IMR-90 (cell line): ENCODE results near the gene LRRTM4. TPM values are rescaled to one million over a fixed set of nuclear protein-coding genes. Genes with fewer than 3 reads are reported as not detected.

Experiments used
- ATAC-seq: fragments of 200-7000 bp; cut with Tn5 transposase; 2 replicates; pipeline ENCODE4 v1.9.1; 2020; ENCODE audit warnings: low read depth, mild to moderate bottlenecking, moderate library complexity
- BruUV-seq: library from RNA; stranded (reverse); fragments of 400-500 nt; replicated peaks from 2 replicates; lab custom pipeline; 2021; lab: Mats Ljungman, UMichigan
- CTCF ChIA-PET: fragments of 300-600 bp; formaldehyde crosslinking; extraction: SDS; loops from one replicate; lab custom pipeline; 2021; ENCODE audit warnings: antibody characterized with exemption; lab: Yijun Ruan, JAX
- POLR2A ChIA-PET: fragments of 300-600 bp; sonication (Branson Sonifier 250); formaldehyde crosslinking; loops from one replicate; lab custom pipeline; 2022; ENCODE audit warnings: antibody characterized with exemption; ENCODE audit not compliant: unreplicated experiment; lab: Charles Lee
- DNase-seq: peaks from one replicate; pipeline ENCODE4 v3.0.0; 2013
- H2AFZ ChIP-seq: replicated peaks from 2 replicates; pipeline ENCODE3; 2013; ENCODE audit warnings: low read length, mild to moderate bottlenecking; ENCODE audit not compliant: poor library complexity
- H2AK5ac ChIP-seq: 2 replicates; pipeline ENCODE4 v1.6.1; 2013; ENCODE audit warnings: low read depth, low read length, inconsistent platforms
- H2AK9ac ChIP-seq: replicated peaks from 2 replicates; pipeline ENCODE3; 2013; ENCODE audit warnings: mild to moderate bottlenecking, low read depth, low read length, moderate library complexity; ENCODE audit not compliant: poor library complexity
- H2BK120ac ChIP-seq: 2 replicates; pipeline ENCODE4 v1.6.1; 2013; ENCODE audit warnings: low read depth, low read length, inconsistent platforms
- H2BK15ac ChIP-seq: 3 replicates; pipeline ENCODE4 v1.6.1; 2013; ENCODE audit warnings: low read depth, low read length, inconsistent platforms
- H2BK20ac ChIP-seq: 2 replicates; pipeline ENCODE4 v1.6.1; 2013; ENCODE audit warnings: low read depth, mild to moderate bottlenecking, inconsistent platforms, low read length, moderate library complexity
- H2BK5ac ChIP-seq: 2 replicates; pipeline ENCODE4 v1.6.1; 2013; ENCODE audit warnings: mild to moderate bottlenecking, low read depth, low read length, inconsistent platforms; ENCODE audit not compliant: poor library complexity, severe bottlenecking
- H3K14ac ChIP-seq: replicated peaks from 2 replicates; pipeline ENCODE4 v1.6.1; 2013; ENCODE audit warnings: low read depth, low read length, inconsistent platforms
- H3K18ac ChIP-seq: 2 replicates; pipeline ENCODE4 v1.6.1; 2013; ENCODE audit warnings: low read depth, low read length, control low read depth
- H3K23ac ChIP-seq: 2 replicates; pipeline ENCODE4 v1.6.1; 2013; ENCODE audit warnings: low read depth, low read length, inconsistent platforms
- H3K27ac ChIP-seq: 2 replicates; pipeline ENCODE4 v1.5.1; 2013; ENCODE audit warnings: mild to moderate bottlenecking, control low read depth, low read length; ENCODE audit not compliant: insufficient read depth
- H3K27me3 ChIP-seq: 2 replicates; pipeline ENCODE4 v1.6.1; 2013; ENCODE audit warnings: low read length; ENCODE audit not compliant: control insufficient read depth, insufficient read depth
- H3K36me3 ChIP-seq: 2 replicates; pipeline ENCODE4 v1.6.1; 2013; ENCODE audit warnings: low read length, mixed read lengths; ENCODE audit not compliant: control insufficient read depth, insufficient read depth
- H3K4ac ChIP-seq: 2 replicates; pipeline ENCODE4 v1.6.1; 2013; ENCODE audit warnings: low read depth, low read length, inconsistent platforms
- H3K4me1 ChIP-seq: 2 replicates; pipeline ENCODE4 v1.6.1; 2013; ENCODE audit warnings: low read length, mixed read lengths; ENCODE audit not compliant: control insufficient read depth, insufficient read depth
- H3K4me2 ChIP-seq: 2 replicates; pipeline ENCODE4 v1.6.1; 2013; ENCODE audit warnings: low read depth, mild to moderate bottlenecking, control low read depth, low read length, moderate library complexity
- H3K4me3 ChIP-seq: 2 replicates; pipeline ENCODE4 v1.5.1; 2013; ENCODE audit warnings: low read depth, mild to moderate bottlenecking, control low read depth, low read length, moderate library complexity; ENCODE audit not compliant: insufficient read depth
- H3K56ac ChIP-seq: 2 replicates; pipeline ENCODE4 v1.6.1; 2013; ENCODE audit warnings: low read length, inconsistent platforms; ENCODE audit not compliant: insufficient read depth; ENCODE audit errors: extremely low read depth
- H3K79me1 ChIP-seq, 2 experiments: 2 replicates each; pipeline ENCODE4 v1.6.1; 2013; ENCODE audit warnings: low read length in 2 of 2, inconsistent platforms in 1 of 2, low read depth in 1 of 2
- H3K9ac ChIP-seq: 2 replicates; pipeline ENCODE4 v1.6.1; 2013; ENCODE audit warnings: low read depth, low read length, control low read depth
- H3K9me1 ChIP-seq: 2 replicates; pipeline ENCODE4 v1.6.1; 2013; ENCODE audit warnings: low read length, inconsistent platforms; ENCODE audit not compliant: insufficient read depth
- H3K9me3 ChIP-seq: 2 replicates; pipeline ENCODE4 v1.6.1; 2013; ENCODE audit warnings: low read length; ENCODE audit not compliant: control insufficient read depth, insufficient read depth
- H4K20me1 ChIP-seq: 2 replicates; pipeline ENCODE4 v1.6.1; 2013; ENCODE audit warnings: low read length, inconsistent platforms; ENCODE audit not compliant: insufficient read depth
- H4K5ac ChIP-seq: 2 replicates; pipeline ENCODE4 v1.6.1; 2013; ENCODE audit warnings: mild to moderate bottlenecking, low read depth, low read length, control low read depth
- H4K8ac ChIP-seq, 2 experiments: 2 replicates each; pipeline ENCODE4 v1.6.1; 2013; ENCODE audit warnings: low read depth in 2 of 2, low read length in 2 of 2, control low read depth in 1 of 2, inconsistent platforms in 1 of 2
- H4K91ac ChIP-seq: 2 replicates; pipeline ENCODE4 v1.6.1; 2013; ENCODE audit warnings: low read depth, low read length, inconsistent platforms; ENCODE audit not compliant: insufficient read depth
- BHLHE40 ChIP-seq: fragments of 150-350 bp; IDR thresholded peaks from 2 replicates; pipeline ENCODE4 v1.6.1; 2016; ENCODE audit warnings: mild to moderate bottlenecking, low read depth, low read length
- CEBPB ChIP-seq: IDR thresholded peaks from 2 replicates; pipeline ENCODE4 v1.6.1; 2012; ENCODE audit warnings: low read depth, low read length, improper control_type of control experiment
- CHD1 ChIP-seq: IDR thresholded peaks from 2 replicates; pipeline ENCODE4 v1.6.1; 2012; ENCODE audit warnings: low read depth, low read length, improper control_type of control experiment
- CTCF ChIP-seq: conservative IDR thresholded peaks from 2 replicates; pipeline ENCODE4 v1.5.1; 2012; ENCODE audit warnings: mild to moderate bottlenecking, low read depth, low read length, improper control_type of control experiment
- ELK1 ChIP-seq: fragments of 150-350 bp; IDR thresholded peaks from 2 replicates; pipeline ENCODE4 v1.6.1; 2016; ENCODE audit warnings: low read depth, mild to moderate bottlenecking, low read length, moderate library complexity, borderline replicate concordance
- FOS ChIP-seq: fragments of 150-350 bp; IDR thresholded peaks from 2 replicates; pipeline ENCODE4 v1.6.1; 2016; ENCODE audit warnings: low read depth, low read length
- MAFK ChIP-seq: IDR thresholded peaks from 2 replicates; pipeline ENCODE4 v1.6.1; 2012; ENCODE audit warnings: low read depth, low read length, improper control_type of control experiment
- MAZ ChIP-seq: IDR thresholded peaks from 2 replicates; pipeline ENCODE4 v1.6.1; 2012; ENCODE audit warnings: low read depth, mild to moderate bottlenecking, low read length, improper control_type of control experiment, moderate library complexity, borderline replicate concordance
- MXI1 ChIP-seq: IDR thresholded peaks from 2 replicates; pipeline ENCODE4 v1.6.1; 2012; ENCODE audit warnings: low read depth, mild to moderate bottlenecking, low read length, moderate library complexity, borderline replicate concordance
- NFE2L2 ChIP-seq: fragments of 150-350 bp; IDR thresholded peaks from 2 replicates; pipeline ENCODE4 v1.6.1; 2016; ENCODE audit warnings: low read depth, mild to moderate bottlenecking, low read length
- POLR2A ChIP-seq: IDR thresholded peaks from 2 replicates; pipeline ENCODE4 v1.6.1; 2012; ENCODE audit warnings: mild to moderate bottlenecking, low read depth, low read length
- RAD21 ChIP-seq: IDR thresholded peaks from 2 replicates; pipeline ENCODE4 v1.6.1; 2012; ENCODE audit warnings: low read length, improper control_type of control experiment
- RCOR1 ChIP-seq: IDR thresholded peaks from 2 replicates; pipeline ENCODE4 v1.6.1; 2012; ENCODE audit warnings: mild to moderate bottlenecking, low read length, improper control_type of control experiment; ENCODE audit not compliant: insufficient replicate concordance
- RFX5 ChIP-seq: IDR thresholded peaks from 2 replicates; pipeline ENCODE4 v1.8.0; 2012; ENCODE audit warnings: low read depth, mild to moderate bottlenecking, low read length, moderate library complexity
- SMC3 ChIP-seq: fragments of 150-350 bp; IDR thresholded peaks from 2 replicates; pipeline ENCODE4 v1.6.1; 2016; ENCODE audit warnings: low read depth, mild to moderate bottlenecking, antibody characterized with exemption, low read length, moderate library complexity
- USF2 ChIP-seq: fragments of 150-350 bp; IDR thresholded peaks from 2 replicates; pipeline ENCODE4 v1.6.1; 2017; ENCODE audit warnings: mild to moderate bottlenecking, antibody characterized with exemption, low read length, low read depth
- WGBS, 2 experiments: methylation state at CpG; one replicate each; pipeline versions ENCODE4 v1.1.5 to v1.1.7; 2013; ENCODE audit warnings: missing lambda C conversion rate in 2 of 2; ENCODE audit not compliant: insufficient read length in 1 of 2; ENCODE audit errors: extremely low coverage in 2 of 2; 5-methylcytosine and 5-hydroxymethylcytosine counted together
- dilution Hi-C: fragments of 300-500 bp; cut with HindIII; formaldehyde crosslinking; loops from one replicate; pipeline ENCODE4 v1.14.3; 2018; ENCODE audit warnings: low sequenced_read_pairs; ENCODE audit not compliant: unreplicated experiment
- in situ Hi-C: fragments of 300-500 bp; cut with MboI; formaldehyde crosslinking; loops from 3 replicates; pipeline ENCODE4 v1.14.3; 2019; ENCODE audit warnings: low sequenced_read_pairs, inconsistent platforms, mixed read lengths
- intact Hi-C: fragments of 100-400 bp; cut with micrococcal nuclease; formaldehyde crosslinking; loops from 2 replicates; pipeline ENCODE4 v1.10.0; 2022
- polyA plus RNA-seq, 3 experiments: library from polyadenylated mRNA; depleted of rRNA; stranded (reverse); fragments of >200 nt; gene quantifications; 2 replicates each; pipeline ENCODE4 v1.2.3, GENCODE V29; 2012; ENCODE audit warnings: low replicate concordance in 1 of 3
- total RNA-seq: library from RNA; depleted of rRNA; stranded (reverse); fragments of >200 nt; gene quantifications from 2 replicates; pipeline ENCODE4 v1.2.3, GENCODE V29; 2012

LRRTM4 gene
- total and polyA plus RNA-seq, 2 of the 4 experiments (the other 2 are of a cell fraction), result not detected

- Histone ChIP-seq H4K8ac (no peak overlapping the region), H3K36me3 (no peaks in the 10 kb centered on the region), H2AK9ac (no peak overlapping the region), H3K23ac (no peak overlapping the region), H2AFZ (no peak overlapping the region), H3K4me3 (no peak overlapping the region), H3K4me1 (no peaks in the 10 kb centered on the region), H2BK120ac (no peak overlapping the region), H3K14ac (no peak overlapping the region), H2BK15ac (no peak overlapping the region), H2BK5ac (no peak overlapping the region), H3K9me1 (no peaks in the 10 kb centered on the region), H4K20me1 (no peaks in the 10 kb centered on the region), H3K18ac (no peak overlapping the region), H4K91ac (no peak overlapping the region), H3K4ac (no peak overlapping the region), H3K4me2 (no peak overlapping the region), H3K27me3 (no peaks in the 10 kb centered on the region), H3K27ac (no peak overlapping the region), H3K56ac (no peak overlapping the region), H3K79me1 (no peaks in the 10 kb centered on the region), H4K5ac (no peak overlapping the region), H3K9ac (no peak overlapping the region), H2BK20ac (no peak overlapping the region), H2AK5ac (no peak overlapping the region), H3K9me3 (peaks cover 3% of the 10 kb centered on the region)
- intact Hi-C loops, result no loop called here
- dilution Hi-C loops, result no loop called here
- no TSS peak for BruUV-seq
- ChIA-PET CTCF (no interaction called here), POLR2A (no interaction called here)
- no peak for DNase-seq
- in situ Hi-C loops, result no loop called here
- no CpG with 5 or more reads among the region's 2 CpGs for WGBS, 2 experiments
- TF ChIP-seq CEBPB, result no peak
- no peak for TF ChIP-seq MXI1
- TF ChIP-seq USF2, result no peak
- TF ChIP-seq RCOR1, result no peak
- TF ChIP-seq CTCF, result no peak
- TF ChIP-seq MAFK, result no peak
- TF ChIP-seq RFX5, result no peak
- no peak for TF ChIP-seq MAZ
- TF ChIP-seq CHD1, result no peak
- TF ChIP-seq ELK1, result no peak
- no peak for TF ChIP-seq SMC3
- TF ChIP-seq POLR2A, result no peak
- TF ChIP-seq RAD21, result no peak
- no peak for TF ChIP-seq NFE2L2
- no peak for TF ChIP-seq BHLHE40
- TF ChIP-seq FOS, result no peak
- ATAC-seq, result no peak
Measured at GRCh38 chr2:77054938-77055337, 467.2 kb downstream of the LRRTM4 start.
